ENCODE data around the gene RHBDD3. TPM values are rescaled to one million over a fixed set of nuclear protein-coding genes. Genes with fewer than 3 reads are reported as not detected.

RHBDD3 gene
- total and polyA plus RNA-seq, 2 of the 8 experiments (the other 6 are each of a cell fraction or from before 2014, with no cell fraction given): 72.1 to 117 TPM

DNA sequence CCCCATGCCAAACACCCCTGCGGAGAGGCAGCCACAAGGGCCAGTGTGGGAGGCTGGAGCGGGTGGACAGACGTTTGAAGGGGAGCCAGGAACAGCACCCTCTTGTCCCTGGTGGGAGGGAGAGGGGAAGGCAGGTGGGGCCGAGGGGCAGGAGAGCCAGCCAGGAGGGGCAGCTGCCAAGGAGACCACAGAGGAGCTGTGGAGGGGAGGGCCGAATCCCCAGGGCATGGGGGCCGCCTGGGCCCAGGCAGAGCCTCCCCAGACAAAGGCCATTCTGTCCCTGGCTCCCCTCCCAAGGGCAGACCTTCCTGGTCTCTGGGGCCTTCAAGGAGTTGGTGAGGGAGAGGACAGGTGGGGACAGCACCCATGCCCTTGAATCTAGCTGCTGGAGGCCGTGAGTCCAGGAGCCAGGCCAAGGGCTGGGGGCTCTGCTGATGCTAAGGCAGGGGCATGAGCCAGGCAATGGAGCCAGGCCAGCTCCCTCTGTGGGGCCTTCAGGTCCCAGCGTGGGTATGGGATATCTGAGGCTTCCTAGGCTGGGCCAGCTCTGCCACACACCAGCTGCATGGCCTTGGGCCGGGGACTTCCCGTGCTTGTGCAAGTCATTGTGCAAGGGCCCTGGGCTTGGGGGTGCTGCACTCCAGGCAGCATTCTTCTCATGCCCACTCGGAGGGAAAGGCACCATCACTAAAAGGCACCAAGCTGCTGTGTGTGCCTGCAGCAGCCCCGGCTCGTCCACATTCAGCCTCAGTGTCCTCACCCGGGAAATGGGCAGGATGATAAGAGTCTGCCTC, 50.7 kb downstream of the RHBDD3 start:
- no peak overlapping the region for H3K56ac ChIP-seq (replicated peaks; ENCODE audit: insufficient read length, low read depth, low read length)
- peaks cover 0 to 1% of the 10 kb centered on the region in 2 experiments for H4K20me1 ChIP-seq (replicated peaks in 1 of 2; ENCODE audit: control insufficient read depth in 1 of 2, insufficient read depth in 2 of 2, low read length in 2 of 2)
- H2BK12ac ChIP-seq (ENCODE audit: low read depth, low read length): no peak overlapping the region
- DNase-seq (ENCODE audit: low read depth in 1 of 2, low spot score in 2 of 2) (no peak), FAIRE-seq (no peak)
- no peak overlapping the region for H3K4ac ChIP-seq (replicated peaks; ENCODE audit: insufficient read length, low read depth, low read length)
- no peaks in the 10 kb centered on the region for H3K27me3 ChIP-seq (replicated peaks in 1 of 4; ENCODE audit: control insufficient read depth in 3 of 4, extremely low read depth in 1 of 4, insufficient read depth in 3 of 4, low read length in 3 of 4)
- H4K91ac ChIP-seq (replicated peaks; ENCODE audit: insufficient read length, low read length): no peak overlapping the region
- no peak overlapping the region for H3K27ac ChIP-seq (ENCODE audit: low read depth, low read length)
- H3K23me2 ChIP-seq (ENCODE audit: low read depth, low read length): no peaks in the 10 kb centered on the region; the same call in 1 of the 2 replicates
- no peaks in the 10 kb centered on the region for H3K79me2 ChIP-seq (ENCODE audit: control insufficient read depth in 1 of 2, insufficient read depth in 2 of 2, low read length in 2 of 2)
- no peaks in the 10 kb centered on the region for H3K9me3 ChIP-seq (ENCODE audit: insufficient read depth in 2 of 2, low read depth in 1 of 2, low read length in 1 of 2)
- H3K14ac ChIP-seq (ENCODE audit: insufficient read length): no peak overlapping the region
- no peak overlapping the region for H3K18ac ChIP-seq (ENCODE audit: extremely low read depth, low read length)
- WGBS, 2 experiments (ENCODE audit: extremely low coverage in 1 of 2, insufficient coverage in 1 of 2, insufficient read length in 1 of 2, insufficient replicate concordance in 2 of 2, low coverage in 1 of 2, low lambda C conversion rate in 2 of 2, missing lambda C conversion rate in 1 of 2): 91% methylated on average over 14 of the region's 14 CpGs; no CpG with 5 or more reads in 1 of the 2 experiments
- no peak overlapping the region for H4K5ac ChIP-seq (ENCODE audit: insufficient read length, low read depth, low read length)
- no peak overlapping the region for H2BK15ac ChIP-seq (ENCODE audit: low read length)
- no peak overlapping the region for H2AK5ac ChIP-seq (ENCODE audit: low read depth, low read length)
- H3K36me3 ChIP-seq (ENCODE audit: control insufficient read depth in 2 of 4, insufficient read depth in 4 of 4, low read length in 3 of 4): no peaks in the 10 kb centered on the region
- H3K4me2 ChIP-seq (ENCODE audit: insufficient read depth in 1 of 2, low read depth in 2 of 2, low read length in 2 of 2): no peak overlapping the region
- H3K79me1 ChIP-seq (ENCODE audit: low read depth, low read length): no peaks in the 10 kb centered on the region
- no peak overlapping the region for H3K23ac ChIP-seq (ENCODE audit: insufficient read length)
- ChIA-PET POLR2A (ENCODE audit: partially characterized antibody) (interaction anchor here (0.6 to 2.3 kb wide), 4 partner anchors 8 to 17 kb away, joined by 3 to 11 read pairs (median 3); no protein-coding TSS in a partner anchor), CTCF (ENCODE audit: partially characterized antibody) (interaction anchor here (0.9 to 6.5 kb wide), 6 partner anchors 9 to 28 kb away, joined by 4 to 54 read pairs (median 6); partner anchors contain the start of gene EMID1)
- H2BK5ac ChIP-seq (ENCODE audit: low read depth, low read length): no peak overlapping the region
- no peak overlapping the region for H2BK120ac ChIP-seq (replicated peaks; ENCODE audit: low read depth, low read length)
- no peak overlapping the region for H3K4me3 ChIP-seq (ENCODE audit: extremely low read depth in 1 of 4, insufficient read depth in 2 of 4, low read depth in 3 of 4, low read length in 4 of 4)
- no peak overlapping the region for H2AFZ ChIP-seq (ENCODE audit: low read length)
- H3K9ac ChIP-seq (replicated peaks in 1 of 4; ENCODE audit: extremely low read depth in 1 of 4, low read depth in 3 of 4, low read length in 3 of 4): no peak overlapping the region
- peaks cover 0 to 15% (median 8%) of the 10 kb centered on the region in 4 experiments; a peak in 6 of 7 replicates for H3K4me1 ChIP-seq (replicated peaks in 1 of 4; ENCODE audit: control insufficient read depth in 3 of 4, insufficient read depth in 4 of 4, low read length in 3 of 4)
- H2BK20ac ChIP-seq (ENCODE audit: low read length): no peak overlapping the region
- peak overlapping the region; percentile 35; the same call in 1 of the 2 replicates for H4K8ac ChIP-seq (ENCODE audit: extremely low read depth, insufficient read depth, low read length)
- TF ChIP-seq YY1 (IDR thresholded peaks at IDR 0.05; ENCODE audit: low read depth, low read length) (no peak), SP1 (IDR thresholded peaks at IDR 0.05; ENCODE audit: low read depth, low read length) (no peak), GABPA (IDR thresholded peaks at IDR 0.05; ENCODE audit: borderline replicate concordance, insufficient read depth, low read length) (no peak), POLR2AphosphoS5 (IDR thresholded peaks at IDR 0.05; ENCODE audit: low read depth, low read length) (no peak), TAF1 (IDR thresholded peaks at IDR 0.05; ENCODE audit: low read depth, low read length) (no peak), CHD2 (IDR thresholded peaks at IDR 0.05; ENCODE audit: low read length) (no peak), KDM4A (IDR thresholded peaks at IDR 0.05; ENCODE audit: low read depth, low read length, severe bottlenecking) (no peak), ZNF274 (IDR thresholded peaks at IDR 0.05; ENCODE audit: borderline replicate concordance, extremely low read depth, low read length) (no peak)
- TF ChIP-seq, protein P1, sequence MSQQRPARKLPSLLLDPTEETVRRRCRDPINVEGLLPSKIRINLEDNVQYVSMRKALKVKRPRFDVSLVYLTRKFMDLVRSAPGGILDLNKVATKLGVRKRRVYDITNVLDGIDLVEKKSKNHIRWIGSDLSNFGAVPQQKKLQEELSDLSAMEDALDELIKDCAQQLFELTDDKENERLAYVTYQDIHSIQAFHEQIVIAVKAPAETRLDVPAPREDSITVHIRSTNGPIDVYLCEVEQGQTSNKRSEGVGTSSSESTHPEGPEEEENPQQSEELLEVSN (IDR thresholded peaks at IDR 0.05): no peak
- TF ChIP-seq, protein P2, sequence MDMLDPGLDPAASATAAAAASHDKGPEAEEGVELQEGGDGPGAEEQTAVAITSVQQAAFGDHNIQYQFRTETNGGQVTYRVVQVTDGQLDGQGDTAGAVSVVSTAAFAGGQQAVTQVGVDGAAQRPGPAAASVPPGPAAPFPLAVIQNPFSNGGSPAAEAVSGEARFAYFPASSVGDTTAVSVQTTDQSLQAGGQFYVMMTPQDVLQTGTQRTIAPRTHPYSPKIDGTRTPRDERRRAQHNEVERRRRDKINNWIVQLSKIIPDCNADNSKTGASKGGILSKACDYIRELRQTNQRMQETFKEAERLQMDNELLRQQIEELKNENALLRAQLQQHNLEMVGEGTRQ (IDR thresholded peaks at IDR 0.05; ENCODE audit: low read length): no peak
